ENCODE results near the gene ECSIT.
"Not testable (repeated sequence)": the region's sequence is repeated elsewhere in the genome, so short reads cannot be mapped to it uniquely, and the experiment has no call there.

The ECSIT gene

GRCh38 chr19:11478167-11479089 is 50.5 kb downstream of the ECSIT start:
- TF ChIP-seq CTCF (conservative IDR thresholded peaks at IDR 0.05) = no peak
- no peak for TF ChIP-seq ZFX (IDR thresholded peaks at IDR 0.05)
- no peak overlapping the region for H3K27ac ChIP-seq

- H3K27ac ChIP-seq = no peak overlapping the region
- TF ChIP-seq ZFX (IDR thresholded peaks at IDR 0.05) = no peak
- TF ChIP-seq CTCF (conservative IDR thresholded peaks at IDR 0.05) = no peak
These were observed 53.1 kb downstream of the ECSIT start for GRCh38 chr19:11475861-11476260.

- H3K27ac ChIP-seq = not testable (repeated sequence)
These were observed 53.6 kb downstream of the ECSIT start for GRCh38 chr19:11475343-11475742.

GRCh38 chr19:11473725-11474124 is 55.2 kb downstream of the ECSIT start:
- H3K27ac ChIP-seq = no peak overlapping the region
- TF ChIP-seq ZFX (IDR thresholded peaks at IDR 0.05) (no peak), CTCF (conservative IDR thresholded peaks at IDR 0.05) (no peak)

GRCh38 chr19:11468266-11468845 is 60.6 kb downstream of the ECSIT start:
- H3K27ac ChIP-seq = not testable (repeated sequence)

GRCh38 chr19:11465600-11465999 is 63.3 kb downstream of the ECSIT start:
- TF ChIP-seq CTCF (conservative IDR thresholded peaks at IDR 0.05) = no peak
- TF ChIP-seq ZFX (IDR thresholded peaks at IDR 0.05) = no peak
- H3K27ac ChIP-seq = no peak overlapping the region

GRCh38 chr19:11464333-11465265 is 64.3 kb downstream of the ECSIT start:
- no peak for TF ChIP-seq ZFX (IDR thresholded peaks at IDR 0.05)
- no peak for TF ChIP-seq CTCF (conservative IDR thresholded peaks at IDR 0.05)
- H3K27ac ChIP-seq = no peak overlapping the region

GRCh38 chr19:11463391-11463790 is 65.5 kb downstream of the ECSIT start:
- H3K27ac ChIP-seq = no peak overlapping the region
- no peak for TF ChIP-seq CTCF (conservative IDR thresholded peaks at IDR 0.05)
- TF ChIP-seq ZFX (IDR thresholded peaks at IDR 0.05) = no peak

Measured in C4-2B (cell line).